H1 (cell line): ENCODE results near the gene C10orf95.

Source experiments
- CHD2 ChIP-seq: IDR thresholded peaks from 2 replicates; pipeline ENCODE4 v1.6.1; 2012; ENCODE audit warnings: low read length, improper control_type of control experiment
- CREB1 ChIP-seq: IDR thresholded peaks from 2 replicates; pipeline ENCODE4 v1.6.1; 2012; ENCODE audit warnings: inconsistent platforms
- EZH2 ChIP-seq: fragments of 200-600 bp; sonication (generic); IDR thresholded peaks from 2 replicates; pipeline ENCODE4 v1.7.1; 2012; ENCODE audit warnings: low read depth, mild to moderate bottlenecking, moderate library complexity, low read length, inconsistent platforms; ENCODE audit not compliant: severe bottlenecking
- FOSL1 ChIP-seq: IDR thresholded peaks from 2 replicates; pipeline ENCODE4 v1.6.1; 2011; ENCODE audit warnings: mild to moderate bottlenecking, low read depth, low read length, moderate library complexity; ENCODE audit not compliant: insufficient read depth
- POLR2A ChIP-seq, 2 experiments: IDR thresholded peaks; 1 replicate in 1 of 2; 2 replicates in 1 of 2; pipeline ENCODE4 v1.6.1; 2011; ENCODE audit warnings: low read depth in 2 of 2, low read length in 2 of 2, mild to moderate bottlenecking in 2 of 2; ENCODE audit errors: control extremely low read depth in 1 of 2
- SUZ12 ChIP-seq: fragments of 200-600 bp; sonication (generic); IDR thresholded peaks from 2 replicates; pipeline ENCODE4 v1.6.1; 2012; ENCODE audit warnings: mild to moderate bottlenecking, inconsistent platforms, low read length, moderate library complexity, mixed read lengths
- YY1 ChIP-seq: IDR thresholded peaks from 2 replicates; pipeline ENCODE4 v1.6.1; 2011; ENCODE audit warnings: low read depth, mild to moderate bottlenecking, low read length
- ZNF274 ChIP-seq: IDR thresholded peaks from 2 replicates; pipeline ENCODE4 v1.7.0; 2012; ENCODE audit warnings: low read length, borderline replicate concordance; ENCODE audit errors: extremely low read depth
- TF ChIP-seq, protein P1 (sequence below): IDR thresholded peaks from 2 replicates; pipeline ENCODE4 v1.6.1; 2012; ENCODE audit warnings: inconsistent platforms
- TF ChIP-seq, protein P2 (sequence below), 3 experiments: IDR thresholded peaks; 1 replicate in 2 of 3; 2 replicates in 1 of 3; pipeline versions ENCODE4 v1.5.1 to v1.6.1; 2011; ENCODE audit warnings: low read length in 3 of 3, mild to moderate bottlenecking in 3 of 3, inconsistent platforms in 2 of 3, low read depth in 1 of 3, moderate library complexity in 1 of 3; ENCODE audit not compliant: insufficient read depth in 1 of 3; ENCODE audit errors: control extremely low read depth in 1 of 3

DNA sequence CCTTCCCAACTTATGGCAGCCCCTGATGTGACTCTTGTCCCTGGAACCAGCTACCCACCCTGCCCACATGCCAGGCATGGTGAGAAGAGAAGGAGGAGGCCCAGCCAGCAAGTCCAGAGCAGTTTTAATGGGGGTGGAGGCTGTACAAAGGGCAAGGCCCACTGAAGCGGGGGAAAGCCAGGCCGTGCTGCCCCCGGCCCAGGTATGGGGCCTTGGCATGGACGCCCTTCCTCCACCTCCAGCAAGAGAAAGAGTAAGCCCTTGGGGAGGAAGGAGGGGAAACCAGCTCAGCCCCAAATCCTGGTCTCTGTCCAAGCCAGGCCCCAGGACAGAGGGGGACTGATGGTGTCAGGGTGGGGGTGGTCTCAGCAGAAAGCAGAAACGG is 48.8 kb downstream of the C10orf95 start:
- TF ChIP-seq, protein P1, sequence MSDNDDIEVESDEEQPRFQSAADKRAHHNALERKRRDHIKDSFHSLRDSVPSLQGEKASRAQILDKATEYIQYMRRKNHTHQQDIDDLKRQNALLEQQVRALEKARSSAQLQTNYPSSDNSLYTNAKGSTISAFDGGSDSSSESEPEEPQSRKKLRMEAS, result no peak
- no peak for TF ChIP-seq FOSL1
- TF ChIP-seq ZNF274, result no peak
- TF ChIP-seq YY1, result no peak
- TF ChIP-seq SUZ12, result no peak
- no peak for TF ChIP-seq POLR2A (IDR thresholded peaks at IDR 0.05; ENCODE audit: control extremely low read depth in 1 of 2, low read depth in 2 of 2, low read length in 2 of 2)
- no peak for TF ChIP-seq CHD2
- TF ChIP-seq, protein P2, sequence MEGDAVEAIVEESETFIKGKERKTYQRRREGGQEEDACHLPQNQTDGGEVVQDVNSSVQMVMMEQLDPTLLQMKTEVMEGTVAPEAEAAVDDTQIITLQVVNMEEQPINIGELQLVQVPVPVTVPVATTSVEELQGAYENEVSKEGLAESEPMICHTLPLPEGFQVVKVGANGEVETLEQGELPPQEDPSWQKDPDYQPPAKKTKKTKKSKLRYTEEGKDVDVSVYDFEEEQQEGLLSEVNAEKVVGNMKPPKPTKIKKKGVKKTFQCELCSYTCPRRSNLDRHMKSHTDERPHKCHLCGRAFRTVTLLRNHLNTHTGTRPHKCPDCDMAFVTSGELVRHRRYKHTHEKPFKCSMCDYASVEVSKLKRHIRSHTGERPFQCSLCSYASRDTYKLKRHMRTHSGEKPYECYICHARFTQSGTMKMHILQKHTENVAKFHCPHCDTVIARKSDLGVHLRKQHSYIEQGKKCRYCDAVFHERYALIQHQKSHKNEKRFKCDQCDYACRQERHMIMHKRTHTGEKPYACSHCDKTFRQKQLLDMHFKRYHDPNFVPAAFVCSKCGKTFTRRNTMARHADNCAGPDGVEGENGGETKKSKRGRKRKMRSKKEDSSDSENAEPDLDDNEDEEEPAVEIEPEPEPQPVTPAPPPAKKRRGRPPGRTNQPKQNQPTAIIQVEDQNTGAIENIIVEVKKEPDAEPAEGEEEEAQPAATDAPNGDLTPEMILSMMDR (IDR thresholded peaks at IDR 0.05; ENCODE audit: control extremely low read depth in 1 of 3, insufficient read depth in 1 of 3, low read depth in 1 of 3, low read length in 3 of 3), result no peak
- TF ChIP-seq EZH2, result no peak
- TF ChIP-seq CREB1, result no peak
